ENCODE data around the gene TAF4B.
"Not testable (repeated sequence)": the region's sequence is repeated elsewhere in the genome, so short reads cannot be mapped to it uniquely, and the experiment has no call there.

TAF4B gene

DNA sequence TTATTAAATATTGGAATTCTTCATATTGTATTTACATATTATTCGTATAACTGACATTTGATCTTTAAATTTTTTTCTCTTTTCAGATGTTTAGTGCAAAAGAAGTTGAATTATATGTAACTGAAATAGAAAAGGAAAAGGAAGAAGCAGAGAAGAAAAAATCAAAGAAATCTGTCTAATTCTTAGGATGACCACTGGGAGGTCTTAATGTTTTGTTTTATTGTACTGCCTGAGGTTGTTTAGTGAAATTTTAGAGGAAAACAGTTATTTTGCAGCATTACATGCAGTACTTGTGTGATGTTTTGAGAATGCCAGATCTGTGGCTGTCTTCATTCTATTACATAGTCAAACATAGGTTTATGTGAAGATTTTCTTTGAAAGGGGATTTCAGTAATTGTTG is 34.0 kb upstream of the TAF4B start:
- TF ChIP-seq, protein P1, sequence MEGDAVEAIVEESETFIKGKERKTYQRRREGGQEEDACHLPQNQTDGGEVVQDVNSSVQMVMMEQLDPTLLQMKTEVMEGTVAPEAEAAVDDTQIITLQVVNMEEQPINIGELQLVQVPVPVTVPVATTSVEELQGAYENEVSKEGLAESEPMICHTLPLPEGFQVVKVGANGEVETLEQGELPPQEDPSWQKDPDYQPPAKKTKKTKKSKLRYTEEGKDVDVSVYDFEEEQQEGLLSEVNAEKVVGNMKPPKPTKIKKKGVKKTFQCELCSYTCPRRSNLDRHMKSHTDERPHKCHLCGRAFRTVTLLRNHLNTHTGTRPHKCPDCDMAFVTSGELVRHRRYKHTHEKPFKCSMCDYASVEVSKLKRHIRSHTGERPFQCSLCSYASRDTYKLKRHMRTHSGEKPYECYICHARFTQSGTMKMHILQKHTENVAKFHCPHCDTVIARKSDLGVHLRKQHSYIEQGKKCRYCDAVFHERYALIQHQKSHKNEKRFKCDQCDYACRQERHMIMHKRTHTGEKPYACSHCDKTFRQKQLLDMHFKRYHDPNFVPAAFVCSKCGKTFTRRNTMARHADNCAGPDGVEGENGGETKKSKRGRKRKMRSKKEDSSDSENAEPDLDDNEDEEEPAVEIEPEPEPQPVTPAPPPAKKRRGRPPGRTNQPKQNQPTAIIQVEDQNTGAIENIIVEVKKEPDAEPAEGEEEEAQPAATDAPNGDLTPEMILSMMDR (IDR thresholded peaks at IDR 0.05; ENCODE audit: low read depth, low read length, missing control alignments): no peak
- no peak overlapping the region for H3K4me3 ChIP-seq (replicated peaks; ENCODE audit: low read depth, low read length)
- no peak for DNase-seq (ENCODE audit: extremely low read depth, low read depth)

DNA sequence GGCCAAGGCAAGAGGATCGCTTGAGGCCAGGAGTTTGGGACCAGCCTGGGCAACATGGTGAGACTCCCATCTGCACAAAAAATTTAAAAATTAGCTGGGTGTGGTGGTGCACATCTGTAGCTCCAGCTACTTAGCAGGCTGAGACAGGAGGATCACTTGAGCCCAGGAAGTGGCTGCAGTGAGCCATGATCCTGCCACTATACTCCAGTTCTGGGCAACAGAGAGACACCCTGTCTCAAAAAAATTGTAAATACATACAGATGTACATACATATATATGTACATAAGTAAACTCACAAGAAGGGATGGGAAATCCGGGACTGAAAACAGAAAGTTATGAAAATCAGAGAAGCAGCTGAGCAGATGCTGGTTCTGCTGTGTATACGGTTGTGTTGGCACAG is 29.6 kb upstream of the TAF4B start:
- TF ChIP-seq, protein P1 (IDR thresholded peaks at IDR 0.05; ENCODE audit: low read depth, low read length, missing control alignments): no peak
- DNase-seq (ENCODE audit: extremely low read depth, low read depth): no peak
- no peak overlapping the region for H3K4me3 ChIP-seq (replicated peaks; ENCODE audit: low read depth, low read length)

DNA sequence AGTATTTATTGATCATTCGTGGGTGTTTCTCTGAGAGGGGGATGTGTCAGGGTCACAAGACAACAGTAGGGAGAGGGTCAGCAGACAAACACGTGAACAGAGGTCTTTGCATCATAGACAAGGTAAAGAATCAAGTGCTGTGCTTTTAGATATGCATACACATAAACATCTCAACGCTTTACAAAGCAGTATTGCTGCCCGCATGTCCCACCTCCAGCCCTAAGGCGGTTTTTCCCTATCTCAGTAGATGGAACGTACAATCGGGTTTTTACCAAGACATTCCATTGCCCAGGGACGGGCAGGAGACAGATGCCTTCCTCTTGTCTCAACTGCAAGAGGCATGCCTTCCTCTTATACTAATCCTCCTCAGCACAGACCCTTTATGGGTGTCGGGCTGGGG is 24.2 kb upstream of the TAF4B start:
- H3K4me3 ChIP-seq (replicated peaks; ENCODE audit: low read depth, low read length); DNase-seq (ENCODE audit: extremely low read depth, low read depth): not testable (repeated sequence)

DNA sequence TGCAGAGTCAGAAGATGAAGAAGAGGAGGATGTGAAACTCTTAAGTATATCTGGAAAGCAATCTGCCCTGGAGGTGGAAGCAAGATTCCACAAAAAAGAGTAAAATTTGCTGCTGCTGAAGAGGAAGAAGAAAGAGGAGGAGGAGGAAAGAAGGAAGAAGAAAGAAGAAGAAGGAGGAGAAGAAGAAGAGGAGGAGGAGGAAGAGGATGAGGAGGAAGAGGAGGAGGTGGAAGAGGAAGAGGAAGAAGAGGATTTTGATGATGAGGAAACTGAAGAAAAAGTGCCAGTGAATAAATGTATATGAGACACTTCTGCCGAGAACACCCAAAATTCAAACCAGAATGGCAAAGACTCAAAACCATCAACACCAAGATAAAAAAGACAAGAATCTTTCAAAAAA is 20.9 kb upstream of the TAF4B start:
- TF ChIP-seq, protein P1 (IDR thresholded peaks at IDR 0.05; ENCODE audit: low read depth, low read length, missing control alignments): no peak

DNA sequence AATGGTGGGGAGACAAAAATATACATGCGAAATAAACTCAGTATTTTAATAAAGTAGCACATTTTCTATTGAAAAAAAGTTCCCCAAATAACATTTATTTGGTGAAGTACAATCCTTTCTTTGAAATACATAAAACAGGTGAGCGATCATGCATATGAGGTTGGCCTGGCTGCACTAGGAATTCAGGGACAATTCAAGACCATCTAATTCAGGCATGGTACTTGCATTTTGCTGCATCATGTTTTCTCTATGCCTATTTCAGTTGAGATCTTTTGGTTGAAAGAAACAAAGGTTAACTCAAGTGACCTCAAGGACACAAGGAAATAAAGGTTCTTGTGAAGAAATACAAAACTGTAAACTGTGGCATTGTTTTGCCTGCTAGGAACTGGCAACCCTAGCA is 19.8 kb upstream of the TAF4B start:
- DNase-seq (ENCODE audit: extremely low read depth, low read depth): no peak
- TF ChIP-seq, protein P1 (IDR thresholded peaks at IDR 0.05; ENCODE audit: low read depth, low read length, missing control alignments): no peak
- H3K4me3 ChIP-seq (replicated peaks; ENCODE audit: low read depth, low read length): no peak overlapping the region

More for the DNA sequence above, 20.9 kb upstream of the TAF4B start:
- DNase-seq (ENCODE audit: extremely low read depth, low read depth): no peak
- no peak overlapping the region for H3K4me3 ChIP-seq (replicated peaks; ENCODE audit: low read depth, low read length)

DNA sequence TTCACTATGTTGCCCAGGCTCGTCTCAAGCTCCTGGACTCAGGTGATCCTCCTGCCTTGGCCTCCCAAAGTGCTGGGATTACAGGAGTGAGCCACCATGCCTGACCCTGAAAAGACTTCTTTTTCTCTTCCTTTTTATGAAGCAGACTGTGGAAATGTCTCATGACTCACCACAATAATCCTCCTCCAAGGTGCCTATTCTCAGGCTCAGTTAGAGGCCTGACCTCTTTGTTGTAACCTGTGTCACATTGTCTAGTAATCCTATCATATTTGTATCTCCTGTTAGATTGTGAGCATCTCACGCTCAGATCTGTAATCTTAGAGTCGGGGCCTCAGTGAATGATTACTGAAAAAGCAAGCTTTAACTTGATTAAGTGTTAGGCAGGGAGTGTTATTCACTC is 18.3 kb upstream of the TAF4B start:
- no peak for DNase-seq (ENCODE audit: extremely low read depth, low read depth)
- no peak overlapping the region for H3K4me3 ChIP-seq (replicated peaks; ENCODE audit: low read depth, low read length)
- TF ChIP-seq, protein P1 (IDR thresholded peaks at IDR 0.05; ENCODE audit: low read depth, low read length, missing control alignments): no peak

DNA sequence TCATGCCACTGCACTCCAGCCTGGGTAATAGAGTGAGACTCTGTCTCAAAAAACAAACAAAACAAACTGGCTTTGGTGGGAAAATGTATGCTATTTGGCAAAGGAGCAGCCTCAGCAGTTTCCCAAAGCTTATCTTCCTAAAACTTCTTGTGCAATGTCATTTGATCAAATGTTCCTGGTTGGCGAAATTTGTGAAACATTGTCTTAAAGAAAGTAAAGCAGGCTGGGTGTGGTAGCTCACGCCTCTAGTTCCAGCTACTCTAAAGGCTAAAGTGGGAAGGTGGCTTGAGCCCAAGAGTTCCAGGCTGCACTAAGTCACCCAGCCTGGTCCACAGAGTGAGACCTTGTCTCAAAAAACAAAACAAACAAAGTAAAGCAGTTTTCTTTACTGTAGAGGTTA is 17.3 kb upstream of the TAF4B start:
- TF ChIP-seq, protein P1 (IDR thresholded peaks at IDR 0.05; ENCODE audit: low read depth, low read length, missing control alignments): no peak
- no peak overlapping the region for H3K4me3 ChIP-seq (replicated peaks; ENCODE audit: low read depth, low read length)
- no peak for DNase-seq (ENCODE audit: extremely low read depth, low read depth)

All from HFF-Myc (cell line).